HG03354 (cell line): ENCODE measurements around the gene ZC3H18.
"Not testable (repeated sequence)": the region's sequence is repeated elsewhere in the genome, so short reads cannot be mapped to it uniquely, and the experiment has no call there.

Experiments used
- ATAC-seq: cut with Tn5 transposase; IDR thresholded peaks from one replicate; pipeline ENCODE4 v1.9.1; 2021; ENCODE audit warnings: mild to moderate bottlenecking; ENCODE audit not compliant: unreplicated experiment, poor library complexity, severe bottlenecking

ZC3H18 gene

DNA sequence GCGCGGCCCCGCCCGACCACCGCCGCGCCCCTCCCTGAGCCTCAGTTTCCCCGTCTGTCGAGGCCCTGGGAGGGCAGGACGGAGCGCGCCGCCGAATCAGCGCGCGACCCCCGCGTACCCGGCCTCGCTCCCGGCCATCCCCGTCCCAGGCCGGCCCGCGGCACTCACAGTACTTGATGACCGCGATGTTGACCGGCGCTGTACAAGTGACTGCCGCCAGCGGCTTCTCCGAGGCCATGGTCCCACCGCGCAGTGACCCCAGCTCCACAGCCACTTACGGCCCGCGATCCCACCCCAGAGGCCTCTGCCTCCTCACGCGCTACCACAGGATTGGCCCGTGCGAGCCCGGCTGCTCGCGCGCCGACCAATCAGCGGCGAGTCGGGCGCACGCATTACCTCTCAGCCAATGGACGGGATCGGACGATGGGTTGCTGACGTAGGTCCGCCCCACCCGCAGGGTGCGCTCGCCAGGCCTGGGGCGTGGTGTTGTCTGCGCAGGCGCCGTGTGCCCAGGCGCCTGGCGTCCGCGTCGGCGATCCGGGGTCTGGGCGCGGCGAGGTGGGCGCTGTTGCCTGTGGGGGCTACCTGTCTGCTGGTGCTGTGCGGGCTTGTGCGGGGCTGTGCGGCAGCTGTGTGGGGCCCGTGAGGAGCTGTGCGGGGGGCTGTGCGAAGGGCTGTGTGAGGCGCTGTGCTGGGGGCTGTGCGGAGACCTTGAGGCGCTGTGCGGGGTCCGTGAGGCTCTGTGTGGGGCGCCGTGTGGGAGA is 92.8 kb downstream of the ZC3H18 start, which contains the start of gene MVD:
Gene MVD, minus strand, starts transcription at position 249 of the 764 bp plus-strand sequence. Its CDS starts 11 bp downstream, at position 238.
- ATAC-seq, result peak; percentile 94

DNA sequence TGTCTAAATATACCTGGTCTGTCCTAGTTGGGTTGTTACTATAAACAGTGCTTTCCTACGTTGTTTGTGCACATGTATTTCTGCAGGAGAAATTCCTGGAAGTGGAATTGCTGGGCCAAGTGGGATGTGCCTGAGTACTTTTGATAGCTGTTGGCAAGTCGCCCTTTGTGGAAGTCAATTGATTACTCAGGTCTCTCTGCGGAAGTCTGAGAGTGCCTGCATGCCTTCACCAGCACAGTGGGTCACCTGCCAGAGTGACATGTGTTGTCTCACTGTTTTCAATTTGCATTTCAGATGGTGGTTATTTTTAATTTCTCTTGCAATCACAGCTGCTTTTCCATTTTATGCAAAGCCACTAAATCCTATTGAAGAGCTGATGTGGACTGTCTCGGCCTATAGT is 94.9 kb downstream of the ZC3H18 start:
- no peak for ATAC-seq

DNA sequence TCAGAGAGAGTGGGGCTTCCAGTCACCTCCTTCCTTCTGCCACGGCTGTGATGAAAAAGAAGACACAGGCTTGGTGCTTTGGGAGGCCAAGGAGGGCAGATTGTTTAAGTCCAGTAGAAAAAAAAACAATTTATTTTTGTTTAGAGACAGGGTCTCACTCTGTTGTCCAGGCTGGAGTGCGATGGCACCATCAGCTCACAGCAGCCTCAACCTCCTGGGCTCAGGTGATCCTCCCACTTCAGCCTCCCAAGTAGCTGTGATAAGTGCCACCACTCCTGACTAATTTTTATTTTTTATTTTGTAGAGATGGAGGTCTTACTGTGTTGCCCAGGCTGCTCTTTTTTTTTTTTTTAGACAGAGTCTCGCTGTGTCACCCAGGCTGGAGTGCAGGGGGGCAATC is 95.4 kb downstream of the ZC3H18 start:
- ATAC-seq, result no peak

DNA sequence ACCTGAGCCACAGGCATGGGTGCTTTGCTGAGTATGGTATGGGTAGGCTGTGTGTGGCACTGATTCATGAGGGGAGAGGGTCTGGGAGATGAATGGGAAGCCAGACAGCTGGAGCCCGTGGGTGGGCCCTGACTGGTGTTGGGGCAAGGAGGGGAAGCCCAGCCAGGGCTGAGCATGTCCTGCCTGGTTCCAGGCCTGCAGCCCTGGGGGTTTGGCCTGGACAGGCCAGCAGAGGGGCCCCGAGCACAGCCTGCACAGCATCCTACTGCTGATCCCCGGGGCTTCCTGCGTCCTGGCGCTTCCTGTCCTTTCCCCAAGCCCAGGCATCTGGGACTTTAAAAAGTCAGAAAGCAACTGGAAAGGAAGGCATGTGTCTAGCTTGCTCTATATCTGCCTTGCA is 97.3 kb downstream of the ZC3H18 start:
- no peak for ATAC-seq

DNA sequence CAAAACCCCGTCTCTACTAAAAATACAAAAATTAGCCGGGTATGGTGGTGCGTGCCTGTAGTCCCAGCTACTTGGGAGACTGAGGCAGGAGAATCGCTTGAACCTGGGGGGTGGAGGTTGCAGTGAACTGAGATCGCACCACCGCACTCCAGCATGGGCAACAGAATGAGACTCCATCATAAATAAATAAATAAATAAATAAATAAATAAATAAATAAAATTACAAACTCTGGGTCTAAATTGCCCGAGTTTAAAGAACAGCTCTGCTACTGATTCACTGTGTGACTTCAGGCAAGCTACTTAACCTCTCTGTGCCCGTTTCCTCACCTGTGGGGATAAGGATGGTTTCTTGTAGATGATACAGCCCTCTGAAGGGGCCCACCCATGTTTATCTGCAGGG is 99.3 kb downstream of the ZC3H18 start:
- not testable (repeated sequence) for ATAC-seq

DNA sequence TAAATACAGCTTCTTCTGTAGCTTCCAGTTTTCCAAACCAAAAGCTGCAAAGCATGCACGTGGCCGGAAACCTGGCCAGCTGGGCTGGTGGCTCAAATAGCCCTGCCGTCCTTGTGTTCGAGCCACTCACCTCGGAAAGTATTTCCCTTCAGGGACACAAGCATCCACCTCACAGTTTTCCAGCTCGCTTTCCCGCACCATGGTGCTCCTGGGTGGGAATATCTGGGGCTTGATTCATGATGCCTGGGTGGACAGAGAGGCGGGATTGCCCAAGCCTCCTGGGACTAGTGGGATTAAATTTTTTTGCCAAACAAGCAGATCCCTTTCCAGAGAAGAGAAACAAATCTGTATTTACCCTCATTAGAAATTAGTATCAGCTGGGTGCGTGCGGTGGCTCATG is 99.8 kb downstream of the ZC3H18 start:
- ATAC-seq, result no peak

DNA sequence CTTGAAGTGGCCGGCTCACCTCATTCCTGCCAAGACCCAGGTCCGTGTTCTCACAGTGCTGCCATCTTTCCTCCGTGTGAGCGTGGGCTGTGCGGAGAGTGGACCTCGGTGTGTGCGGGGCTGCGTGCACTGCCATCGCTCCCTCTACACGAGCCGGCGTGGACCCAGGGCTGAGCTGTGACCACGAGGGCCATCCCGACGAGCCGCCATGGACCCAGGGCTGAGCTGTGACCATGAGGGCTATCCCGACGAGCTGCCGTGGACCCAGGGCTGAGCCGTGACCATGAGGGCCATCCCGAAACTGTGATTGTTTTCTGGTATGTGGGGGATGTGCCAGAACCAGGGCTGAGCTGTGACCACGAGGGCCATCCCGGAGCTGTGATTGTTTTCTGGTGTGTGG is 101.6 kb downstream of the ZC3H18 start:
- ATAC-seq, result no peak

DNA sequence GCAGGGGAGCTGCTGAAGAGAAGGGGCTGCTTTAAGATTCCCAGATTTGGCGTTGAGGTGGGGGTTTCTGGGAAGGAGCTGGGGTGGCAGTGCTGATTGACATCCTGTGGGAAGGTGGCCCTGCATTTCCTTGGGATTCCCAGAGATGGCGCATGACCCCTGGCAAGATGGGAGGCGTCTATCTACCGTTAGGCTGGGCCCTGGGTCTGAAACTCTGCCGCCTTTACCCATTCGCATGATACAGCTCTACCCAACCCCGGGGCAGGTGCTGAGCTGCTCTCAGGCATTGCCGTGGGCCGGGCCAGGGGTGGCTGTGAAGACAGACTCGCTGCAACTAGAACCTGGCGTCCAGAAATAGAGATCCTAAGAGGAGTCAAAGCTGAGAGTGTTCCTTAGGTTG is 102.6 kb downstream of the ZC3H18 start:
- ATAC-seq, result no peak

DNA sequence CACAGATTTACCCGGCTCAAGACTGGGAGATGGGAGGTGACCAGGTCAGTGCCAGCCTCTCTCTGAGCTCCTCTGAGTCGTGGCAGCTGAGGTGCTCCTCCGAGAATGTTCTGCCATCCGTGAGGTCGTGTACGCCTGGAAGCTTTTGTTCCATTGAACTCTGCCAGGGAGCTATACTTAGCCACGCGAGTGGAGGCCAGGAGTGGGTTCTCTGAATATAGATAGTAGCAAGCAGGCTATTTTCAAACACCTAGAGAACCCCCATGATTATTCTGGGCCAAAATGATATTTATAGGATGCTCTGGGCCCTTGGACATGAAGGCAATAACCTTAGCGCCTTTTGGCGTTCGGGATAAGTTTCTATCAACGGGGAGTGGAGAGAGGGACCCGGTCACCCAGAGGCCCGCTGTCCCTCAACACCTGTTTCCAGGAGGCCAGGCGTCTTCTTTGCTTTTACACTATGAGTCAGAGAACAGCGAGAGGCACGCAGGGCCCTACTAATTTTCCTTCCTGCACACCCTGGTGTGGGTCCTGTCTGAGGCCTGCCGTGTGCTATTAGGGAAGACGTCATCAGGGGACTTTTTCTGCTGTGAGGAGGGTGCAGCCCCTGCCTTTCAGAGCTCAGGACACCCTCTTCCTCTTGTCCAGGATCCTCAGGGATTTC is 103.6 kb downstream of the ZC3H18 start:
- ATAC-seq, result no peak

DNA sequence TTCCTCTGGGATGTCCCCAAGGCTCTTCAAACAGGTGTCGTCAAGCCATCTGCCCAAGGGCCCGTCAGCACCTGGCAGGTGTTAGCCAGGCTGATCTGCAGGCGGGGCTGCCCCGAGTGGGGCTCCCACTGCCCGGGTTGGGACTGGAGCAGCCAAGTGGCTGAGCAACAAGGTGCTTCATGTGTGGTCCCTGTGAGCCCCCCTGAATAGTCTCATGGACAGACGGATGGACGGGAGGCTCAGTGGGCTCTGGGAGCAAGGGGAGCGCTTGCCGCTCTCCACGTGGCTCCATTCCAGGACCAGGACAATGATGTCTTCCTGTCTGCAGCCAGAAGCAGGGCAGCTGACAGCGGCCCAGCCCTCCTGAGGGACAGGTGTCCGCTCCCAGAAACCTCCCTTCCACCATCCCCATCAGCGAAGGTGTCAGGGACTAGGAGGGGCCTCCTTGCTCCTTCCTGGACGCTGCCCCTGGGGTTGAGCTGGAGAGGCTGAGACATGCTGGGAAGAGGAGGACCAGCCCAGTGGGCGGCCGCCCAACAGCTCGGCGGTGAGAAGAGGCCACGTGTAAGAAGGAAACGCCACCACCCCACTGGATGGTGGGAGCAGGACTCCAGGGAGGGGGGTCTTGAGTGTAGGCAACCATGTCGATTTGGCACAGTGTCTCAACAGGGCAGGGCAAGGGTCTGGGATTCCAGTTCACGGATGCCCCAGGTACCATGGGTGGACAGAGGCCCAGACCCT is 106.5 kb downstream of the ZC3H18 start:
- no peak for ATAC-seq

DNA sequence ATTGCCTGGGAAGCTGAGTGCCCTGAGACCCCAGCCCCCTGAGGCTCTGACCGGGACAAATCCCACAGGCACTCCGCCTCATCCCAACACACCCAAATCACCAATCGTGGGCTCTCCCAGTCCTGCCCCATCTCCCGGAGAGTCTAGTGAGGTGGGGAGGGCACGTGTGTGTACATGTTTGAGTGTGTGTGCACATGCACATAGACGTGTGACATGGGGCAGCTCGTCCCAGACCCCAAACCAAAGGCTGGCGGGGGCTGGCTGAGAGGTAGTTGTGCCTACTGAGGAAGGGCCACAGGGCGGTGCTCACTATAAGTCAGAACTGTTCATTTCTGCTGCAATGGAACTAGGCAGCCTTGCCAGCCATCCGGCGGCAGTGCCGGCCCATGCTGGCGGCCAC is 107.5 kb downstream of the ZC3H18 start:
- ATAC-seq, result no peak

DNA sequence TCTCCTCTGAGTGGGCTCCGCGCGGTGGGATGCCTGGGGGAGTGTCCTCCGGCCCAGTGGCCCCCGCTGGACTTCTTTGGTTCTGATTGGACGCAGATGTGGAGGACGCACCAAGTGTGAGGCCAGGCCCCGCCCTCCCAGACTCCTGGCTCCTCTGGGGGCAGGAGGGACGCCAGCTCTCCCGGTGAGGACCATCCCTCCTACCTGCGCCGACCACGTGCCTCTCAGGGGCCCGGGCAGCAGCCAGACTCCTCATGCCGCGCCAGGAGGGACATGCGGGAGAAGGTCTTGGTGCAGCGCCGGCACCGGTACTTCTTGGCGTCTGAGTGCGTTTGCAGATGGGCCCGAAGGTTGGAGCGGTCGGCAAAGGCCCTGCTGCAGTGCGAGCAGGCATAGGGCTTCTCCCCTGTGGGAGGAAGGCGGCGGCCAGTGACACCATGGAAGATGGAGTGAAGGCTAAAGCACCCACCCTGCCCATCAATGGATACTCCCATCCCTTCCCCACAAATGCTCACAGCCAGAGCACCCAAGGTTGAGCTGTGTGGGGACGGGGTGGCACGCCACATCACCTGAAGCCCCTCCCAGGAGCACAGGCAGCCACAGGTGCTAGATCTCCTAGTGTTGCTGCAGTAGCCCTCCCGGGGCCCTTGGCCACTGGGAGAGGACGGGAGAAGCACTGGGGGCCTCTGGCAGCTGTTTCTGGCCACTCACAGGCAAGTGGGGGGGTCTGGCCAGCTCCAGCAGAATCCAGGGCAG is 108.2 kb downstream of the ZC3H18 start:
- ATAC-seq, result no peak

DNA sequence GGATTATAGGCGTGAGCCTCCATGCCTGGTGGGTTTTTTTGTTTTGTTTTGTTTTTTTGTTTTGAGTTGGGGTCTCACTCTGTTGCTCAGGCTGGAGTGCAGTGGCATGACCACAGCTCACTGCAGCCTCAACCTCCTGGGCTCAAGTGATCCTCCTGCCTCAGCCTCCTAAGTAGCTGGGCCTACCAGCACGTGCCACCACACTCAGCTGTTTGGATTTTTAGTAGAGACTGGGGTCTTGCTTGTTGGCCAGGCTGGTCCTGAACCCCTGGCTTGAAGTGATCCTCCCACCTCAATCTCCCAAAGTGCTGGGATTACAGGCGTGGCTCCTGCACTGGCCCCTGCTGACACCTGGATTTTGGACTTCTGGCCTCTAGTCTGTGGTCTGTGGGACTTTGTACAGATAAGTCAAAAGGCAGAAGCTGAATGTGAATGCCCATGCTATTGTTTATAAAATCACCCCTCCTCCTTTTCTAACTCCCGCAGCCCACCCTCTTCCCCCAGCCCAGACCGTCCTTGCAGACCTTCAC is 110.4 kb downstream of the ZC3H18 start:
- no peak for ATAC-seq

DNA sequence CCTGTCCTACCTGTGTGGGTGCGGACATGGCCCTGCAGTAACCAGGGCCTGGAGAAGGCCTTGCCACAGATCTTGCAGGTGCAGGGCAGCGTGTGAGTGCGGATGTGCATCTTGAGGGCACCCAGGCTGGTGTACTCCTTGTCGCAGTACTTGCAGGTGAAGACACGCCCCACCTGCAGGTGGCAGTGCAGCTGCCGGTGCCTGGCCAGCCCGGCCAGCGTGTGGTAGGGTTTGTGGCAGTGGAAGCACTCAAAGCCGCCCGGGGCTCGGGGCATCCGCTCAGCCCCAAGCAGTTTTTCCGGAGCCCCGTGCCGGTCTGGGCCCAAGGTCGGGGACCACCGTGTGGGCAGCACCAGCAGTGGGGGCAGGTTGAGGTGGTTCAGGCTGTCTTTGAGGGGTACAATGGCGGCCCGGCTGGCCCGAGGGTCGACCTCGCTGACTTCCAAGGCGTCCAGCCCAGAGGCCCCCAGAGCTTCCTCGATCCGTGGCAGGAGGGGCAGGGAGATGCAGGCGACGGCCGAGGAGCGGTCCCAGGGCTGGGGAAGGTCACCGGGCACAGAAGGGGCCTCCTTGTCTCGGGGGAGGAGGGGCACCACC is 111.0 kb downstream of the ZC3H18 start:
- ATAC-seq, result peak; percentile 13
